ENCODE data around the gene WDFY3. TPM values are rescaled to one million over a fixed set of nuclear protein-coding genes. Genes with fewer than 3 reads are reported as not detected.

WDFY3 gene
- total RNA-seq, 1 donor from 2014 or later, result 89.5 TPM

GRCh38 chr4:84985952-84986351 is 19.5 kb upstream of the WDFY3 start:
- Histone ChIP-seq H2AFZ (ENCODE audit: low read depth, low read length) (no peak overlapping the region), H3K27me3 (ENCODE audit: insufficient read depth, low read length) (no peaks in the 10 kb centered on the region), H3K4me3 (ENCODE audit: insufficient read depth, low read depth, low read length) (no peak overlapping the region), H3K27ac (ENCODE audit: low read depth, low read length) (peak overlapping the region; percentile 18), H3K9me3 (ENCODE audit: insufficient read depth, low read depth, low read length) (peaks cover 8% of the 10 kb centered on the region), H3K9ac (ENCODE audit: low read length) (no peak overlapping the region), H4K20me1 (ENCODE audit: insufficient read depth, low read length) (no peaks in the 10 kb centered on the region), H3K36me3 (ENCODE audit: insufficient read depth, low read length) (no peaks in the 10 kb centered on the region), H3K4me1 (ENCODE audit: insufficient read depth, low read length) (no peaks in the 10 kb centered on the region), H3K79me2 (ENCODE audit: insufficient read depth, low read length) (no peaks in the 10 kb centered on the region), H3K4me2 (ENCODE audit: low read length) (peak overlapping the region; percentile 11)
- peaks cover 35% of the 10 kb centered on the region for H3K9me3 Mint-ChIP-seq (ENCODE audit: unreplicated experiment)
- DNase-seq (ENCODE audit: low read depth) (peak; percentile 68), FAIRE-seq (no peak)
- no peaks in the 10 kb centered on the region for H3K27me3 Mint-ChIP-seq (ENCODE audit: low read depth, unreplicated experiment)
- H3K36me3 Mint-ChIP-seq (ENCODE audit: low read depth, unreplicated experiment), result peaks cover 16% of the 10 kb centered on the region
- no peak overlapping the region for H3K4me3 Mint-ChIP-seq (ENCODE audit: unreplicated experiment)
- H3K27ac Mint-ChIP-seq (ENCODE audit: unreplicated experiment), result peak overlapping the region; percentile 83
- TF ChIP-seq EZH2 (IDR thresholded peaks at IDR 0.05; ENCODE audit: insufficient read depth, low read length), result no peak
- TF ChIP-seq, protein P1, sequence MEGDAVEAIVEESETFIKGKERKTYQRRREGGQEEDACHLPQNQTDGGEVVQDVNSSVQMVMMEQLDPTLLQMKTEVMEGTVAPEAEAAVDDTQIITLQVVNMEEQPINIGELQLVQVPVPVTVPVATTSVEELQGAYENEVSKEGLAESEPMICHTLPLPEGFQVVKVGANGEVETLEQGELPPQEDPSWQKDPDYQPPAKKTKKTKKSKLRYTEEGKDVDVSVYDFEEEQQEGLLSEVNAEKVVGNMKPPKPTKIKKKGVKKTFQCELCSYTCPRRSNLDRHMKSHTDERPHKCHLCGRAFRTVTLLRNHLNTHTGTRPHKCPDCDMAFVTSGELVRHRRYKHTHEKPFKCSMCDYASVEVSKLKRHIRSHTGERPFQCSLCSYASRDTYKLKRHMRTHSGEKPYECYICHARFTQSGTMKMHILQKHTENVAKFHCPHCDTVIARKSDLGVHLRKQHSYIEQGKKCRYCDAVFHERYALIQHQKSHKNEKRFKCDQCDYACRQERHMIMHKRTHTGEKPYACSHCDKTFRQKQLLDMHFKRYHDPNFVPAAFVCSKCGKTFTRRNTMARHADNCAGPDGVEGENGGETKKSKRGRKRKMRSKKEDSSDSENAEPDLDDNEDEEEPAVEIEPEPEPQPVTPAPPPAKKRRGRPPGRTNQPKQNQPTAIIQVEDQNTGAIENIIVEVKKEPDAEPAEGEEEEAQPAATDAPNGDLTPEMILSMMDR (IDR thresholded peaks at IDR 0.05; ENCODE audit: insufficient read depth, low read depth, low read length), result no peak
- peaks cover 5% of the 10 kb centered on the region for H3K4me1 Mint-ChIP-seq (ENCODE audit: low read depth, unreplicated experiment)

DNA sequence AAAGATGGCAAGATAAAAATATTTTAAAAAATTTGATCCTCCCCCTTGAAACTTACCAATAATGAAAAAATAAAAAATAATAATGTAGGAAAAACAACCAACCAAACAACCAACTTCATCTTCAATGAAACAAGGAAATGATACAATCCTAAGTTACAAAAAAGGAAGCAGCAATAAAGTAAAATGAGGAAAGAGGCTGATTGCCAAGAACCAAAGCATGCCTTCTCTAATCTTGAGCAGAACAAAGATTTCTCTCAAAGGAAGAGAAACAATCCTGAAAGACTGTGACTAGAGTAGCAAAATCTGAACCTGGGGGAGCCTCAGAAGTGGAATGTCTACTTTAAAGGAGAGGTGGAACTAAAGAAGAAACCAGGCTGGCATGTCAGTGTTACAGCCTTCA is 10.9 kb upstream of the WDFY3 start:
- H3K27me3 ChIP-seq (ENCODE audit: insufficient read depth, low read length), result no peaks in the 10 kb centered on the region
- no peaks in the 10 kb centered on the region for H3K79me2 ChIP-seq (ENCODE audit: insufficient read depth, low read length)
- H3K9ac ChIP-seq (ENCODE audit: low read length), result no peak overlapping the region
- H3K27ac Mint-ChIP-seq (ENCODE audit: unreplicated experiment), result no peak overlapping the region
- H3K4me1 Mint-ChIP-seq (ENCODE audit: low read depth, unreplicated experiment), result no peaks in the 10 kb centered on the region
- no peaks in the 10 kb centered on the region for H3K9me3 ChIP-seq (ENCODE audit: insufficient read depth, low read depth, low read length)
- DNase-seq (ENCODE audit: low read depth) (no peak), FAIRE-seq (no peak)
- H3K27ac ChIP-seq (ENCODE audit: low read depth, low read length), result no peak overlapping the region
- no peaks in the 10 kb centered on the region for H3K27me3 Mint-ChIP-seq (ENCODE audit: low read depth, unreplicated experiment)
- H3K4me1 ChIP-seq (ENCODE audit: insufficient read depth, low read length), result no peaks in the 10 kb centered on the region
- no peak overlapping the region for H3K4me3 ChIP-seq (ENCODE audit: insufficient read depth, low read depth, low read length)
- no peaks in the 10 kb centered on the region for H3K9me3 Mint-ChIP-seq (ENCODE audit: unreplicated experiment)
- no peak overlapping the region for H3K4me3 Mint-ChIP-seq (ENCODE audit: unreplicated experiment)
- H2AFZ ChIP-seq (ENCODE audit: low read depth, low read length), result no peak overlapping the region
- TF ChIP-seq EZH2 (IDR thresholded peaks at IDR 0.05; ENCODE audit: insufficient read depth, low read length), result no peak
- TF ChIP-seq, protein P1 (IDR thresholded peaks at IDR 0.05; ENCODE audit: insufficient read depth, low read depth, low read length), result no peak
- peaks cover 4% of the 10 kb centered on the region for H3K36me3 Mint-ChIP-seq (ENCODE audit: low read depth, unreplicated experiment)
- H3K4me2 ChIP-seq (ENCODE audit: low read length), result no peak overlapping the region
- no peaks in the 10 kb centered on the region for H3K36me3 ChIP-seq (ENCODE audit: insufficient read depth, low read length)
- H4K20me1 ChIP-seq (ENCODE audit: insufficient read depth, low read length), result no peaks in the 10 kb centered on the region

DNA sequence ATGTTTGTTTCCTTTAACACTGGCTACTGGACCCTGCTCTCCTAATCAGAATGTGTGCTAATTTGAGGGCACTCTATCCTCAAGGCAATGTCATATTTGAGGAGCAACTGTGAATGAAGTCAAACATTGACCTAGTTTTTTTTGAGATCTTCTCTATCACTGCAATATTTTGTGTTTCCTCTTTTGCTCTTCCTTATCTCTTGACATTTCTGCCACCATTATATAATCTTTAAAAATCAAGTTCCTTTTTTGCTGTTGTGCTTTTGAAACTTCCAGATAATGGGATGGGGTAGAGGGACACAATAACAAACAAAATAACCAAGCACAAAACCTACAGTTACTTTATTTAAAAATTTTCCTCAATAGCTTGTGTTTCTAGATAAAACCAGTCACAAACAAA is 7.4 kb upstream of the WDFY3 start:
- Mint-ChIP-seq H3K4me3 (ENCODE audit: unreplicated experiment) (no peak overlapping the region), H3K4me1 (ENCODE audit: low read depth, unreplicated experiment) (no peaks in the 10 kb centered on the region), H3K27ac (ENCODE audit: unreplicated experiment) (no peak overlapping the region), H3K36me3 (ENCODE audit: low read depth, unreplicated experiment) (peaks cover 1% of the 10 kb centered on the region), H3K9me3 (ENCODE audit: unreplicated experiment) (no peaks in the 10 kb centered on the region), H3K27me3 (ENCODE audit: low read depth, unreplicated experiment) (no peaks in the 10 kb centered on the region)
- no peak overlapping the region for H3K4me3 ChIP-seq (ENCODE audit: insufficient read depth, low read depth, low read length)
- FAIRE-seq, result no peak
- no peaks in the 10 kb centered on the region for H3K79me2 ChIP-seq (ENCODE audit: insufficient read depth, low read length)
- H3K36me3 ChIP-seq (ENCODE audit: insufficient read depth, low read length), result no peaks in the 10 kb centered on the region
- no peak overlapping the region for H3K27ac ChIP-seq (ENCODE audit: low read depth, low read length)
- no peaks in the 10 kb centered on the region for H3K4me1 ChIP-seq (ENCODE audit: insufficient read depth, low read length)
- no peak overlapping the region for H2AFZ ChIP-seq (ENCODE audit: low read depth, low read length)
- H3K4me2 ChIP-seq (ENCODE audit: low read length), result no peak overlapping the region
- no peak overlapping the region for H3K9ac ChIP-seq (ENCODE audit: low read length)
- H3K9me3 ChIP-seq (ENCODE audit: insufficient read depth, low read depth, low read length), result no peaks in the 10 kb centered on the region
- no peak for TF ChIP-seq EZH2 (IDR thresholded peaks at IDR 0.05; ENCODE audit: insufficient read depth, low read length)
- TF ChIP-seq, protein P1 (IDR thresholded peaks at IDR 0.05; ENCODE audit: insufficient read depth, low read depth, low read length), result no peak
- no peaks in the 10 kb centered on the region for H4K20me1 ChIP-seq (ENCODE audit: insufficient read depth, low read length)
- no peak for DNase-seq (ENCODE audit: low read depth)
- no peaks in the 10 kb centered on the region for H3K27me3 ChIP-seq (ENCODE audit: insufficient read depth, low read length)
